ENCODE data around the gene COQ8A.
A peak's percentile ranks its signal among the peaks of the same experiment; 100 is the strongest.

COQ8A gene

GRCh38 chr1:226940029-226940805 is at the start of gene COQ8A:
COQ8A (plus strand) TSS chr1:226940294; CDS start chr1:226961386, 21,092 bp downstream.
- H3K4me3 ChIP-seq (replicated peaks; ENCODE audit: low read depth, low read length), result peak within 1 kb of the TSS; percentile 77
- TF ChIP-seq CTCF (IDR thresholded peaks at IDR 0.05; ENCODE audit: low read length, missing control alignments), result no peak
- peak; percentile 100 for DNase-seq (ENCODE audit: low read depth)

DNA sequence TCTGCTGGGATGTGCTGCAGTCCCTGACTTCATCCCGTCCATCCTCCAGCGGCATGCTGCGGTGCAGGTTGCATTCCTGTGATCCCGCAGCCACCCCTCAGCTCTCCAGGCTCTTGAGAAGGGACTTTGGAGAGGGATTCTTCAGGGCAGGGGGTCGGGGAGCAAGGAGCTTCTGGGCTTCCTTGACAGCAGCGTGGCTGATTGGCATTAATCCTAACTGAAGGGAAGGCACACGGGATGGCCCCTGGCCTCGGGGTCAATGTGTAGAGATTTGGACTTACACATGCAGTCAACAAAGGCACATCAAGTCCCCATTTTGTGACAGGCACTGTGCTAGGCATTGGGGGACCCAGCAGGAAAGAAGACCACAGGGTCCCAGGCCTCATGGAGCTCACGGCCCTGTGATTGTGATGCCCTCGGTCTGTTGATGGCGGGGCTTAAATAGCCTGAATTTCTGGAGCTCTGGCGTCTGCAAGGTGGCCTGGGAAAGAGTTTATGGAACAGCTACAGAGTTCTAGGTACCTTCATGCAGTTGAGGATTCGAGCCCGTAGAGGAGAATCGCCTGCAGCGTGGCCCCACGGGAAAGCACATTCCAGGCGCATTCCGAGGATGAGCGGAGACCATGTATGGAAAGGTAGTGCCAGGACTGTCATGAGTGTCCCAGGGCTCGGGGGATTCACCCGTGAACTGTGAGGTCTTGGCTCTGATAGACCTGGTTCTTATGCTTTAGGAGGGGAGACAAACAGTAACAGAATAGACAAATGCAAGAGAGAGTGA is 49.6 kb upstream of the COQ8A start:
- no peak for TF ChIP-seq CTCF (IDR thresholded peaks at IDR 0.05; ENCODE audit: low read length, missing control alignments)
- no peak overlapping the region for H3K4me3 ChIP-seq (replicated peaks; ENCODE audit: low read depth, low read length)
- DNase-seq (ENCODE audit: low read depth), result no peak

GRCh38 chr1:226891346-226891745 is 48.7 kb upstream of the COQ8A start:
- TF ChIP-seq CTCF (IDR thresholded peaks at IDR 0.05; ENCODE audit: low read length, missing control alignments), result no peak
- no peak for DNase-seq (ENCODE audit: low read depth)
- no peak overlapping the region for H3K4me3 ChIP-seq (replicated peaks; ENCODE audit: low read depth, low read length)

GRCh38 chr1:226891846-226892523 is 48.1 kb upstream of the COQ8A start:
- DNase-seq (ENCODE audit: low read depth), result peak; percentile 72
- H3K4me3 ChIP-seq (replicated peaks; ENCODE audit: low read depth, low read length), result no peak overlapping the region
- no peak for TF ChIP-seq CTCF (IDR thresholded peaks at IDR 0.05; ENCODE audit: low read length, missing control alignments)

GRCh38 chr1:226892524-226892875 is 47.6 kb upstream of the COQ8A start:
- DNase-seq (ENCODE audit: low read depth), result no peak
- TF ChIP-seq CTCF (IDR thresholded peaks at IDR 0.05; ENCODE audit: low read length, missing control alignments), result no peak

GRCh38 chr1:226893936-226894335 is 46.2 kb upstream of the COQ8A start:
- no peak overlapping the region for H3K4me3 ChIP-seq (replicated peaks; ENCODE audit: low read depth, low read length)
- DNase-seq (ENCODE audit: low read depth), result no peak
- TF ChIP-seq CTCF (IDR thresholded peaks at IDR 0.05; ENCODE audit: low read length, missing control alignments), result no peak

More at GRCh38 chr1:226892524-226892875, 47.6 kb upstream of the COQ8A start:
- H3K4me3 ChIP-seq (replicated peaks; ENCODE audit: low read depth, low read length), result no peak overlapping the region

All from fibroblast of pulmonary artery (primary cell).